CD4-positive, alpha-beta T cell treated with Interleukin-1 beta for 1 hour (primary cell): ENCODE data around the gene OR2A12.
"Not testable (repeated sequence)": the region's sequence is repeated elsewhere in the genome, so short reads cannot be mapped to it uniquely, and the experiment has no call there.

Experiments used
- DNase-seq, 2 donors: peaks; one replicate each; pipeline ENCODE4 v3.0.0-alpha.2; 2020 to 2022

Gene OR2A12

DNA sequence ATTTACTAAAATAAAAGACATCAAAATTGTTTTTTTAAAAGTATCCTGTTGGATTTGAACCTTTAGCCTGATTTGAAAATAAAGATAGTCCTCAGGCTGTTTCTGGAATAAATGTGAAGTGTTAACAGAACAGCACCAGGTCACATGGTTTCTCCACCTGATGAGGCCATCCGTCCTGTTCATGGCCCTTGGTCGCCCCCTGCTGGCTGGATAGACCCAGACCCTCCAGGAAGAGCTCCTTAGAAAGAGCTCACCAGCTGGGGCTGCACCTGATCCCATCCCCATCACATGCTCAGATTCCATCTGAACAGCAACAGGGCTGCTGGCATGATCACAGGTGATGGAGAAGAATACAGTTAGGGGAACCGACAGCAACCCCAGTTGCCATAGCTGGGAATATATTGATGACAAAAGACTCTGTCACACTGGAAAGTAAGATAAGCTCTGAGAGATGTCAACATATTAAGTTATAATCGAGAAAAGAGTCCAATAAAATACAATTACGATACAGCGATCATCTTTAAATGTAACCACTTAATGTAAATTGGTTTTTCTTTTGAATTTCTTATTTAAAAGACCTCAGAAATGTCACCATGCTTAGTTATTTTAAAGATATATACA, 41.7 kb downstream of the OR2A12 start:
- peak; percentile 78 to 81 for DNase-seq

DNA sequence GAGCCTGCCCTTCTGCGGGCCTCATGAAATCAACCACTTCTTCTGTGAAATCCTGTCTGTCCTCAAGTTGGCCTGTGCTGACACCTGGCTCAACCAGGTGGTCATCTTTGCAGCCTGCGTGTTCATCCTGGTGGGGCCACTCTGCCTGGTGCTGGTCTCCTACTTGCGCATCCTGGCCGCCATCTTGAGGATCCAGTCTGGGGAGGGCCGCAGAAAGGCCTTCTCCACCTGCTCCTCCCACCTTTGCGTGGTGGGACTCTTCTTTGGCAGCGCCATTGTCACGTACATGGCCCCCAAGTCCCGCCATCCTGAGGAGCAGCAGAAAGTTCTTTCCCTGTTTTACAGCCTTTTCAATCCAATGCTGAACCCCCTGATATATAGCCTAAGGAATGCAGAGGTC, 43.5 kb downstream of the OR2A12 start:
- not testable (repeated sequence) for DNase-seq

DNA sequence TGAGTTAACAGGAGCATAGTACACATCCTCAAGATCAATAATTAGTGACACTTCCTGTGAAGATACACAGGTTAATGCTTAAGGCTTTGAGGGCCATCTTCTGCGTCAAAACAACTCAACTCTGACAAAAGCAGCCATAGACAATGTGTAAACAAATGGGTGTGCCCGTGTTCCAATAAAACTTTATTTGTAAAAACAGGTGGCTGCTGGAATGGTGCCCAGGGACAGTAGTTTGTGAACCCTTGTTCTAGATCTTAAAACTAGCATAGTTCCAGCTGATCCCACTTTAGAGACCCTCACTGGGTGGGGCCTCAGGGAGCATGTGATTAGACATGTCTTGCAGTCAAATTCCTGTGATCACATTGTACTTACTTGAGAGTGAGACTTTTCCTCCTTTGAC, 44.7 kb downstream of the OR2A12 start:
- DNase-seq = no peak

DNA sequence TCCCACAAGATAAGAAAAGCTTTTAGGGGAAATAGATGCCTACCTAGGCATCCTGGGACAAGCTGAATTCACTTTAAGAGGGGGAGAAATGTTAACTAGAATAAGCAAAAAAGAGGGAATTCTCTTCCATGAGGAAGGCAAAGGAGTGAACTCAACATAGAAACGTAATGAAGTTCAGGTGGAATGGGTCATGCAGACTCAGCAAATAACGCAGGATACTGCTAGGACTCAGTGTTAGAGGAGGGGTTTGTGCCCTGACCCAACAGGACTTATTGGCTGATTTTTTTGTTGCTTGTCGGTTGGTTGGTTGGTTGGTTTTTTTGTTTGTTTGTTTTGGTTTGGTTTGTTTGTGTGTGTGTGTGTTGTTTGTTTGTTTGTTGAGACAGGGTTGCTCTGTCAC, 46.2 kb downstream of the OR2A12 start:
- DNase-seq = no peak

DNA sequence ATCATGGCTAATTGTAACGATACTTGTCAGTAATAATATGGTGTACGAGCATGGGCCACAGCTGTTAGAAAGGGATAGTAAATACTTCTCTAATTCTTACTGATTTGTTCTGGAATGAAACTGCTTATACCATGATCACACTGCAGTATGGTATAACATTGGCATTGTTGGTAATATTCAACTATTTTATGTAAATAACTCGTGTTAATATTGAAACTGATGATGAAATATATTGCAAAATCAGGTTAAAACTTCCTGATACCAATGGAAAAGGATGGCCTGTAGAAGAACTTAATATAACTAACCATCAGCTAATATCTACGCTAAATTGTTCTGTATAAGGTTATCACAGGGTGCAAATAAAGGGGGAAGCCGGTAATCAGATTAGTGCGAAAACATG, 47.2 kb downstream of the OR2A12 start:
- DNase-seq = no peak

DNA sequence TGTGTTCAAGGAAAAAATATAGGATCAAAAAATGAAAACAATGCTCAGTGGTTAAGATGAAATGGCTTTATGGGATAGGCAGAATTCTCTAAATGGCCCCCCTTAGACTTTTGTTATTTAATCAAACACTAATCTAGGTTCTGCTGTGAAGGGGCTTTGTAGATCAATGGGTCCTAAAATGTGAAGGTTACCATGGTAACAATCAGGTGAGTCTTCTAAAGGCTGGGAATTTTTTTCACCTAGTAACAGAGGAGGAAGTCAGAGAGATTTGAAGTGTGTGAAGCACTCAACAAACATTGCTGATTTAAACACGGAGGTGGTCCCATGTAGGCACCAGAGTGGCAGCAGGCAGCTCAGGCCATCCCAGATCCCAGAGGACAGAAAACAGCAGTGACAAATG, 48.0 kb downstream of the OR2A12 start:
- DNase-seq = no peak

DNA sequence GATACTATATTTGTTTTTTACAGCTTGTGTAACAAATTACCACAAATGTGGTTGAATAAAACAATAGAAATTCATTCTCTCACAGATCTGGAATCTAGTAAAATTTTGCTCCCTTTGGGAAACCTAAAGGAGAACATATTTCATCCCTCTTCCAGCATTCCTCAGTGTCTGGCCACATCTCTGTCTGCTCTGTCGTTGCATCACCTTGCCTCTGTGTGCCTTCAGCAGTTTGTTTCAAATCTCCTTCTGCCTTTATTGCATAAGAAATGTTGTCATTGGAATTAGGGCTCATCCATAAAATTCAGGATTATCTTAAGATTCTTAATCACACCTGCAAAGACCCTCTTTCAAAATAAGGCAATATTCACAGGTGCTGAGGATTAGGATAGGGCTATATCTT, 51.4 kb downstream of the OR2A12 start:
- no peak for DNase-seq

DNA sequence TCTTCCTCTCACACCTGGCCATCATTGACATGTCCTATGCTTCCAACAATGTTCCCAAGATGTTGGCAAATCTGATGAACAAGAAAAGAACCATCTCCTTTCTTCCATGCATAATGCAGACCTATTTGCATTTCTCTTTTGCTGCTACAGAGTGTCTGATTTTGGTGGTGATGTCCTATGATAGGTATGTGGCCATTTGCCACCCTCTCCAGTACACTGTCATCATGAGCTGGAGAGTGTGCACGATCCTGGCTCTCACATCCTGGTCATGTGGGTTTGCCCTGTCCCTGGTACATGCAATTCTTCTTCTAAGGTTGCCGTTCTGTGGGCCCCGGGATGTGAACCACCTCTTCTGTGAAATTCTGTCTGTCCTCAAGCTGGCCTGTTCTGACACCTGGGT, 56.1 kb downstream of the OR2A12 start:
- DNase-seq = no peak

DNA sequence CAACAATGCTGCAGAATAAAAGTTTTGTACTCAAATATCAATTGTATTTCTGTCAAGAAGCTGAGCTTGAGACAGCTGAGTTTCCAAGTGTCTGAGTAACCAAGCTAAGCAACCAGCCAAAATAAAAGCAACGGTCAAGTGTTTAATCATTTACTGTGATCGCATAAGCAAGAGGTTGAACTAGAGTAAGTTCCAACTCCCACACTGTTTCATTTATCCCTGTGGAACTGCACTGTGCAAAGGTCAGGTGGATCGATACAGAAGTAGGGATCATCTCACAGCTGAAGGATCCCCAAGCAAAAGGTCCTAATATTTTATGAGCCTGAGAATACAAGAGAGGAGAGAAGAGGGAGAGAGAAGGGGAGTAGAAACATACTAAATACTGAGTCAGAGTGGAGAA, 58.3 kb downstream of the OR2A12 start:
- DNase-seq = no peak

DNA sequence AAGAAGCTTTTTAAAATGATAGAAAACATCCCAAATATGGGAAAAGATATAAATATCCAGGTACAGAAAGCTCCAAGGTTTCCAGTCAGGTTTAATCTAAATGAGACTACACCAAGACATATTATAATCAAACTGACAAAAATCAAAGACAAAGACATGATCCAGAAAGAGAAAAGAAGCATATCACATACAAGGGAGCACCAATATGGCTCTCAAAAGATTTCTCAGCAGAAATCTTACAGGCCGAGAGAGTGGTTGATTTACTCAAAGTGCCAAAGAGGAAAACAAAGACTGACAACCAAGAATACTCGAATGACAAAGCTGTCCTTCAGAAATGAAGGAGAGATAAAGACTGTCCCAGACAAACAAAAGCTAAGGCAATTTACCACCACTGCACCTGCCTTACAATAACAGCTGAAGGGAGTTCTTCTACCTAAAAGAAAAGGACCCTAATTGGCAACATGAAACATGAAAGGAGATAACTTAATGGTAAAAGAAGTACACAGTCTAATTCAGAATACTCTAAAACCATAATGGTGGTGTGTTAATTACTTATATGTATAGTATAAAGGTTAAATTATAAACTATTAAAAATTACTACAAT, 62.2 kb downstream of the OR2A12 start:
- DNase-seq = no peak
